Neutrophil (primary cell): ENCODE data around the gene PLIN4.

Experiments used
- H3K27ac ChIP-seq: fragments of 200-600 bp; sonication (generic); 2 replicates; pipeline ENCODE4 v1.5.1; 2016; ENCODE audit warnings: mild to moderate bottlenecking, moderate library complexity
- H3K27me3 ChIP-seq: fragments of 200-600 bp; sonication (generic); 2 replicates; pipeline ENCODE4 v1.6.0; 2016; ENCODE audit warnings: mild to moderate bottlenecking
- H3K36me3 ChIP-seq: fragments of 200-600 bp; sonication (generic); 2 replicates; pipeline ENCODE4 v1.5.1; 2017
- H3K4me1 ChIP-seq, 2 experiments: fragments of 200-600 bp in 1 of 2; sonication (generic) in 1 of 2; 1 replicate in 1 of 2; 2 replicates in 1 of 2; pipeline versions ENCODE4 v1.5.1 to v1.6.1; 2013 to 2016; ENCODE audit warnings: low read depth in 1 of 2, low read length in 1 of 2, mild to moderate bottlenecking in 1 of 2, moderate library complexity in 1 of 2; ENCODE audit not compliant: control insufficient read depth in 1 of 2, insufficient read depth in 1 of 2
- H3K4me3 ChIP-seq, 2 experiments: fragments of 200-600 bp in 1 of 2; sonication (generic) in 1 of 2; 1 replicate in 1 of 2; 2 replicates in 1 of 2; pipeline ENCODE4 v1.5.1; 2013 to 2016; ENCODE audit warnings: low read depth in 1 of 2, low read length in 1 of 2, mild to moderate bottlenecking in 1 of 2, moderate library complexity in 1 of 2
- H3K9me3 ChIP-seq: fragments of 200-600 bp; sonication (generic); 2 replicates; pipeline ENCODE4 v1.5.1; 2016
- TF ChIP-seq, protein P1 (sequence below): fragments of 200-600 bp; sonication (generic); IDR thresholded peaks from 2 replicates; pipeline ENCODE4 v1.5.1; 2016; ENCODE audit warnings: antibody characterized with exemption

Gene PLIN4

GRCh38 chr19:4557971-4558941, 40.0 kb upstream of the PLIN4 start:
- Histone ChIP-seq H3K27ac (peak overlapping the region; percentile 91), H3K4me1 (peaks cover 57 to 60% of the 10 kb centered on the region in 2 experiments), H3K27me3 (no peaks in the 10 kb centered on the region), H3K9me3 (no peaks in the 10 kb centered on the region), H3K4me3 (peak overlapping the region in 1 of 2 experiments; percentile 18), H3K36me3 (no peaks in the 10 kb centered on the region)
- TF ChIP-seq, protein P1, sequence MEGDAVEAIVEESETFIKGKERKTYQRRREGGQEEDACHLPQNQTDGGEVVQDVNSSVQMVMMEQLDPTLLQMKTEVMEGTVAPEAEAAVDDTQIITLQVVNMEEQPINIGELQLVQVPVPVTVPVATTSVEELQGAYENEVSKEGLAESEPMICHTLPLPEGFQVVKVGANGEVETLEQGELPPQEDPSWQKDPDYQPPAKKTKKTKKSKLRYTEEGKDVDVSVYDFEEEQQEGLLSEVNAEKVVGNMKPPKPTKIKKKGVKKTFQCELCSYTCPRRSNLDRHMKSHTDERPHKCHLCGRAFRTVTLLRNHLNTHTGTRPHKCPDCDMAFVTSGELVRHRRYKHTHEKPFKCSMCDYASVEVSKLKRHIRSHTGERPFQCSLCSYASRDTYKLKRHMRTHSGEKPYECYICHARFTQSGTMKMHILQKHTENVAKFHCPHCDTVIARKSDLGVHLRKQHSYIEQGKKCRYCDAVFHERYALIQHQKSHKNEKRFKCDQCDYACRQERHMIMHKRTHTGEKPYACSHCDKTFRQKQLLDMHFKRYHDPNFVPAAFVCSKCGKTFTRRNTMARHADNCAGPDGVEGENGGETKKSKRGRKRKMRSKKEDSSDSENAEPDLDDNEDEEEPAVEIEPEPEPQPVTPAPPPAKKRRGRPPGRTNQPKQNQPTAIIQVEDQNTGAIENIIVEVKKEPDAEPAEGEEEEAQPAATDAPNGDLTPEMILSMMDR, result peak; percentile 98

GRCh38 chr19:4557144-4557970, 39.1 kb upstream of the PLIN4 start:
- H3K27ac ChIP-seq, result no peak overlapping the region
- no peaks in the 10 kb centered on the region for H3K27me3 ChIP-seq
- H3K4me1 ChIP-seq, result peaks cover 48 to 51% of the 10 kb centered on the region in 2 experiments
- TF ChIP-seq, protein P1, result no peak
- H3K9me3 ChIP-seq, result no peaks in the 10 kb centered on the region
- H3K4me3 ChIP-seq, result no peak overlapping the region
- H3K36me3 ChIP-seq, result no peaks in the 10 kb centered on the region

- TF ChIP-seq, protein P1, result no peak
- no peaks in the 10 kb centered on the region for H3K27me3 ChIP-seq
- H3K4me1 ChIP-seq, result peaks cover 42 to 45% of the 10 kb centered on the region in 2 experiments
- H3K4me3 ChIP-seq, result no peak overlapping the region
- no peaks in the 10 kb centered on the region for H3K36me3 ChIP-seq
- no peak overlapping the region for H3K27ac ChIP-seq
- no peaks in the 10 kb centered on the region for H3K9me3 ChIP-seq
Measured at GRCh38 chr19:4556597-4557127, 38.4 kb upstream of the PLIN4 start.

GRCh38 chr19:4555657-4556561, 37.6 kb upstream of the PLIN4 start:
- TF ChIP-seq, protein P1, result no peak
- Histone ChIP-seq H3K36me3 (no peaks in the 10 kb centered on the region), H3K27me3 (no peaks in the 10 kb centered on the region), H3K27ac (no peak overlapping the region), H3K4me3 (no peak overlapping the region), H3K4me1 (peaks cover 34 to 37% of the 10 kb centered on the region in 2 experiments), H3K9me3 (no peaks in the 10 kb centered on the region)
